Stimulated activated CD8-positive, alpha-beta memory T cell treated with anti-CD3 and anti-CD28 coated beads, Interleukin-7, amount 100 ng/mL, for 4 hours (primary cell): ENCODE measurements around the gene OTOS.
A peak's percentile ranks its signal among the peaks of the same experiment; 100 is the strongest.

Source experiments
- DNase-seq, 2 donors: peaks; one replicate each; pipeline ENCODE4 v3.0.0-alpha.2; 2020; ENCODE audit warnings: low read depth in 2 of 2

OTOS gene

DNA sequence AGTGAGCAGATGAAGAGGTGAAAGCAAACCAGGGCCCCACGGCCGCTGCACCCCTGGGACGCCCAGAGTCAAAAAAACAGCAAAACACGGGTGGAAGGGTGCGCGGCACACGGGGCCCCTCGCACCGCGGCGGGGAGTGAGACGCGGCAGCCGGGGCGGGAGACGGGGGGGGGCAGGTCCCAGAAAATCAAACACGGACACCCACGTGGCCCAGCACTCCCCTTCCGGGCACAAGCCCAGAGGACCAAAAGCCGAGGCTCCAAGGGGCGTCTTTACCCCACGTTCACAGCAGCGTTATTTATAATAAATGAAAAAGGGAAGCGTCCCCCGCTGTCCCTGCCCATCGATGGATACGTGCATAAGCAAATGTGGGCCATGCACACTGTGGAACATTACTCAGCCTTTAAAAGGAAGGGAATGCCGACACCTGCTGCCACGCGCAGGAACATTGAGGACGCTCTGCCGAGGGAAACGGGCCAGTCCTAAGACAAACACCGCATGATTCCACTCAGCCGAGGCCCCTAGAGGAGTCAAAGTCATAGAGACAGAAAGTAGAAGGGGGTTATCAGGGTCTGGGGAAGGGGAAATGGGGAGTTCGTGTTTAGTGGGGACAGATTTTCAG, 3.7 kb downstream of the OTOS start:
- peak in 1 of 2 donors; percentile 15 for DNase-seq

GRCh38 chr2:240136013-240136670, 4.3 kb downstream of the OTOS start, which contains the start of gene COPS9:
COPS9 (minus strand) TSS chr2:240136305; CDS start chr2:240136284, 21 bp downstream.
- DNase-seq: peak; percentile 67 to 83

DNA sequence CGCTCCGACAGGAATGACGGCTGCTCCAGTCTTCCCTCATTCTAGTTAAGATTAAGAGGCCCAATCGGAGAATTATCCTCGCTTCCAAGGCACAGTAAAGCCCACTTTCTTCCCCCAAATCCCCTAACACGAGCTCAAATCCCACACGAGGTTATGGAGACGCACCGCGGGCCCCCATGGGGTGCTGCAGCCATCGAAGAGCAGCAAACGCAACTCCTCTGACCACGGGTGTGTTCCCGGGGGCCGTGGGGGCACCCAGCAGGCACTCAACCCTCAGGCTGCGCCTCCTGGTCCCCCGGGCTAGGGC, 4.8 kb downstream of the OTOS start:
- no peak for DNase-seq

GRCh38 chr2:240134956-240135520, 5.4 kb downstream of the OTOS start:
- DNase-seq: no peak

DNA sequence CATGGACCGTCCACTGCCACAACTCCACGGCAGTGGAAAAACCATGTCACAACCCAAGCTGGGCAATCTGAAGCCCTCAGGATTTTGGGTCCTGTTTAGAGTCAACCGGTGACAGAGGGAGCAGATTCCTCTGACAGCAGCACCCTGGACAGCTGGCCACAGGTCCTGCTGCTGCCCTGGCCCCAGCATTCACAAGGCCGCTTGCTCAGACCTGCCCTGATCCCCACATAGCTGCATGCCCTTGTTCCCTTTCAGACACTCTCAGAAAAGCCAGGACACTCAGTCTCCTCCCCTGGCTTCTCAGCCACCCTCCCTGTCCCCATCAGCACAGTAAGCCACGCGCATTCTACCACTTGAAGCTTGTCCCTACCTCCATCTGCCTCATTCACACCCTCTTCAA, 6.0 kb downstream of the OTOS start:
- no peak for DNase-seq

- no peak for DNase-seq
Observed at GRCh38 chr2:240133401-240133800, 7.1 kb downstream of the OTOS start.

GRCh38 chr2:240132651-240132980, 7.8 kb downstream of the OTOS start:
- DNase-seq: no peak

DNA sequence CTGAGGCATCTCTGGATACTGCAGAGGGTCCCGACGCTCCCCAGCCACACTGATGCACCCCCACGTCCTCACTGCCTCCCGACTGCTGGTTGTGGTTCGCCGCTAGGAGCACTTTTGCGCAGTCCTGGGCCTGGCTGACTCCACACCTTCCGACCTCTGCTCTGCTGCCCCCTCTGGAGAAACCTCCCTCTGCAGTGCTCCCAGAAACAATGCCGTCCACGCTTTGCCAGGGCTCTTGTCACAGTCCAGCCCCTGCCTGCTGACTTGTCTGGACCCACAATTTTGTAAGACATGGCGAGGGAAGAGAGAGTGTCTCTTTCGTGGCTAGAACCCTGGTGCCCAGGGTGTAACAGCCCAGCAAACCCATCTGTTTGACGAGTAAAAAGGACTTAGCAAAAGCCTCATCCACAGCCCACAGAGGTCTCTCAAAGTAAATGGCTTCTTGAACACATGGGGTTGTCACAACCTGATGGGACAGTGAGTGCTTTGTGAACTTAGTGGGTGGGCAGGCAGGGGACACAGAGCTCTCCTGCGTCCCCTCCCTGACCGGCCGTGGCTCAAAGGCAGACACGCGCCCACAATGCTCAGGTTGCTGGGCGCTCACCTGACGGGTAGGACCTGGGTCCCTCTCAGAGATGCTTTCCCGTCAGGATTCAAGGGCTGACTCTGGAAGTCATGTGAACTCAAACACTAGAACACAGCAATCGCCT, 8.4 kb downstream of the OTOS start:
- DNase-seq: no peak

DNA sequence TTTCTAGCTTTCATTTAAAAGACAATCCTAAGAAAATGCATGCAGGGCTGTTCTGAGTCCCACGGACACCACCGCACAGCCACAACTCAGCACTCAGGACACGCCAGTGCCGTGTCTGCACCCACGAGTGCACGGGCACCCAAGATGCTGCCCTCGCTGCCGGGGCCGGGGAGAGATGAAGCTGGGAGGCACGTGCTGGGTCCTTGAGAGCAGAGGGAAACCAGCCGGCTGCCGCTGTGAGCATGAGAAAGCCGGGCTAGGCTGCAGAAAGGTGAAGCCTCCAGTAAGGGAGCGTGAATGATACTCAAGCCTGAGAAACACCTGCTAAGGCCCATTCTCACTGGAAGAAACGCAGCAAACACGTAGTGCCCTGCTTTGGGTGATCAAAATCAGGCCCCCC, 9.2 kb downstream of the OTOS start:
- no peak for DNase-seq

GRCh38 chr2:240130393-240131195, 9.9 kb downstream of the OTOS start:
- DNase-seq: no peak

- no peak for DNase-seq
Observed at GRCh38 chr2:240129731-240130392, 10.6 kb downstream of the OTOS start.

GRCh38 chr2:240129311-240129710, 11.1 kb downstream of the OTOS start:
- no peak for DNase-seq

GRCh38 chr2:240128608-240129145, 11.8 kb downstream of the OTOS start:
- DNase-seq: no peak

GRCh38 chr2:240127911-240128607, 12.4 kb downstream of the OTOS start:
- DNase-seq: no peak

DNA sequence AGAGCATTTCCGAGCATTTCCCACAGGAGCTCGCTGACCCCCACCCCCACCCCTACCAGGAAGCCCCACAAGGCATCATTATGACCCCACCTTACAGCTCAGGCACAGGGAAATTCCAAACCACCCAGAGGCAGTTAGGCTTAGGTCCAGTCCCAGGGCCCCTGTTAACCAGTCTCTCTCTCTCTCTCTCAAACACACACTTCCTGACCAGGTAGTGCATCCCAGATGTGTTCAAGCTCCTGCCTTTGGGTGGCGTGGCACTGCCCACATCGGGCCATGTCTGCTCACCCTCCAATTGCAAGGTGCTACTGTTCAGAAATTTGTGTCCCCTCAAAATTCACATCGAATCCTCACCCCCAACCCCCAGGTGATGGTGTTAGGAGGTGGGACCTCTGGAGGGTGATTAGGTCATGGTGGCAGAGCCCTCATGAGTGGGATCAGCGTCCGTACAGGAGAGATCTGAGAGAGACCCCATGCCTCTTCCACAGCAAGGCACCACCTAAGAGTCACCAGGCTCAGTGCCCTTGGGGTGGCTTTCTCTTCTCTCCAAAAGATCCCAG, 13.2 kb downstream of the OTOS start:
- no peak for DNase-seq

- DNase-seq: no peak
Observed at GRCh38 chr2:240126731-240127130, 13.7 kb downstream of the OTOS start.

GRCh38 chr2:240125742-240126141, 14.7 kb downstream of the OTOS start:
- DNase-seq: no peak

DNA sequence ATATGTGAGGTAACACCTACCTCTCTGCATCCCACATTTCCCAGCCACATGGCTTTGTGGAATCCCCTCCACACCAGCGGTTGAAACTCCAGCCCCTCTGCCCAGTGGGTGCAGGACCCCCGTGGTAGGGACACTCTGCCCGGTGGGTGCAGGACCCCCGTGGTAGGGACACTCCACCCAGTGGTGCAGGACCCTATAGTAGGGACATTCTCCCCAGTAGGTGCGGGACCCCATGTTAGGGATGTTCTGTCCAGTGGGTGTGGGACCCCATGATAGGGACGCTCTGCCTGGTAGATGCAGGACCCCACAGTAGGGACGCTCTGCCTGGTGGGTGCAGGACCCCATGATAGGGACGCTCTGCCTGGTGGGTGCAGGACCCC, 15.8 kb downstream of the OTOS start:
- no peak for DNase-seq

DNA sequence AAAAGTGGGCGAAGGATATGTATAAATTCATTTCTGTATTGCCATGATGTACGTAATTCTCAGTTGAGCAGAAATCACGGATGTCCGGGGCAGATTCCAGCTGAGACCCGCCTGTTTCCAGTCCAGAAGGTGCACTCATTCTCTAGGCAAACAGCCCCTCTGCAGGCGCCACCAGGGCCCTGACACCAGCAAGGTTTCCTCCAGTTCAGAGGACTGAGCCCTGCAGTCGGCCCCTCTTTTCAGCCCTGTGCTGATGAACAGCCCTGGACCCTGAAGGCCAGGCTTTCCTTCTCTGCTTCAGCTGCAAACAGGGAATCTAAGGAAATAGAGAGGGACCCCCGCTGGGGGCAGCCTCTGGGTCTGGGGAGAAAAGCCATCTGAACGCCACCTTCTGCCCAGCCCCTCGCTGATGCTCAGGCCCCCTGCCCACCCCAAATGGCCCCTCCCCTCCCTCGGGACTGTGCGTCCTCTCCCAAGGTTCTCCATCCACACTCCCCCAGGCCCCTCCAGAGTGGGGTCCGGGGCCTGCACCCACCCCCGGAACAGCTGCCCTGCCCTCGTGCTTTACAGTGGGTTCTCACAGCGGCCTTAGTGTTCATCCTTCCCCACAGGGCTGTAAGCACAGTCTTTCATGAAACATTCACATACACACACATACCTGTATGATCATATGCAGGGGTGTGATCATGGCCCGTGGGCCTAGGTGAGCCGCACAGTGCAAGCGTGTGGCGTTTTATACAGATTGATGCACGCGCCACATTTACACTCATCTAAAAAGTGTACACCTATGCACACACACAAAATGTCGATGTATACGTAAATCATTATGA, 16.4 kb downstream of the OTOS start:
- DNase-seq: no peak

DNA sequence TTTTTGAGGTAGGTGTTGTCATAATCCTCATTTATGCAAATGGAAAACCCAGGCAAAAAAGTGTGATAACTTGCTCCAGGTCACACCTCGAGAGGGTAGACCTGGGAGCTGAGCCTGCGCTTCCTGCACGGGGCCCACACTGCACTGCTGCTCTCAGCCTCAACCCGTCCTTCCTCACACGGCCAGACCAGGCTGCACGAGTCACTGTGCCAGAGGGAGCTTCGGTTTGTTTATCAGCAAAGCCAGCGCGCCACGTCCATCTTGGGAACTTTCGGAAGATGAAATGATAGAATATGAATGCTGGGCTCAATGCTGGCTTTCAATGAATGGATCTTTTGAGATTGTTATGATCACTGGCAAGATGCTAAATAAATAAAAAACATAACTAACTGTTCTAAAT, 18.8 kb downstream of the OTOS start:
- no peak for DNase-seq
